Ishikawa (cell line): ENCODE results near the gene TNNI3K.

Source experiments
- CEBPB ChIP-seq: IDR thresholded peaks from 2 replicates; pipeline ENCODE4 v1.6.1; 2012
- CREB1 ChIP-seq: IDR thresholded peaks from 2 replicates; pipeline ENCODE4 v1.6.1; 2012; ENCODE audit warnings: low read depth
- EGR1 ChIP-seq: IDR thresholded peaks from 2 replicates; pipeline ENCODE4 v1.6.1; 2012
- EP300 ChIP-seq: IDR thresholded peaks from 2 replicates; pipeline ENCODE4 v1.6.1; 2012; ENCODE audit warnings: borderline replicate concordance
- FOXM1 ChIP-seq: IDR thresholded peaks from 2 replicates; pipeline ENCODE4 v1.6.1; 2012; ENCODE audit warnings: low read depth, borderline replicate concordance
- NFIC ChIP-seq: IDR thresholded peaks from 2 replicates; pipeline ENCODE4 v1.6.1; 2012
- RAD21 ChIP-seq: IDR thresholded peaks from 2 replicates; pipeline ENCODE4 v1.6.1; 2012; ENCODE audit warnings: low read depth
- REST ChIP-seq: IDR thresholded peaks from 2 replicates; pipeline ENCODE4 v1.6.1; 2012; ENCODE audit warnings: low read depth, mild to moderate bottlenecking
- TAF1 ChIP-seq: IDR thresholded peaks from 2 replicates; pipeline ENCODE4 v1.6.1; 2012; ENCODE audit warnings: low read depth, mild to moderate bottlenecking
- TCF12 ChIP-seq: IDR thresholded peaks from 2 replicates; pipeline ENCODE4 v1.6.1; 2012; ENCODE audit warnings: low read depth
- TEAD4 ChIP-seq: IDR thresholded peaks from 2 replicates; pipeline ENCODE4 v1.6.1; 2012
- YY1 ChIP-seq: IDR thresholded peaks from 2 replicates; pipeline ENCODE4 v1.6.1; 2012; ENCODE audit warnings: low read depth
- ZBTB7A ChIP-seq: IDR thresholded peaks from 2 replicates; pipeline ENCODE4 v1.6.1; 2012; ENCODE audit warnings: low read depth
- TF ChIP-seq, protein P1 (sequence below): IDR thresholded peaks from 2 replicates; pipeline ENCODE4 v1.6.1; 2012
- TF ChIP-seq, protein P2 (sequence below): IDR thresholded peaks from 2 replicates; pipeline ENCODE4 v1.6.1; 2012

TNNI3K gene

GRCh38 chr1:74586253-74586897 is 351.2 kb downstream of the TNNI3K start:
- TF ChIP-seq TCF12 (no peak), TEAD4 (no peak), TAF1 (no peak)
- TF ChIP-seq, protein P1, sequence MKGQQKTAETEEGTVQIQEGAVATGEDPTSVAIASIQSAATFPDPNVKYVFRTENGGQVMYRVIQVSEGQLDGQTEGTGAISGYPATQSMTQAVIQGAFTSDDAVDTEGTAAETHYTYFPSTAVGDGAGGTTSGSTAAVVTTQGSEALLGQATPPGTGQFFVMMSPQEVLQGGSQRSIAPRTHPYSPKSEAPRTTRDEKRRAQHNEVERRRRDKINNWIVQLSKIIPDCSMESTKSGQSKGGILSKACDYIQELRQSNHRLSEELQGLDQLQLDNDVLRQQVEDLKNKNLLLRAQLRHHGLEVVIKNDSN, result no peak
- TF ChIP-seq, protein P2, sequence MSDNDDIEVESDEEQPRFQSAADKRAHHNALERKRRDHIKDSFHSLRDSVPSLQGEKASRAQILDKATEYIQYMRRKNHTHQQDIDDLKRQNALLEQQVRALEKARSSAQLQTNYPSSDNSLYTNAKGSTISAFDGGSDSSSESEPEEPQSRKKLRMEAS, result no peak

DNA sequence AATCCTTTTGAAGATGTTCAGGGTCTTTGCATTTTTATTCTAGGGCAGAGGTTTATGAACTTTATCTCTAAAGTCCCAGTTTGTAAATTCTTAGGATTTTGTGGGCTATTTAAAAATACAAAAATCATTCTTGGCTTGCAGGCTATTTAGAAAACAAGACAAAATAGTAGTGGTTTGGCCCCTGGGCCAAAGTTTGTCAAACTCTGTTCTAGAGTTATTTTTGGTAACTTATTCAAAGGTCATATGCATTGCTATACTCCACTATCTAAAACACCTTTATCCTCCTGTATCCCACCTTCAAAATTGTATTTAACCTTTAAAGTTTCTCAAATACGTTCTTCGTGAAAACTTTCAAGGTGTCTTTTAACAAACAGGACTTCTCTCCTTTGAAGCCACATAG is 352.7 kb downstream of the TNNI3K start:
- TF ChIP-seq CREB1 (no peak), REST (no peak), RAD21 (no peak), TCF12 (no peak), FOXM1 (no peak), EP300 (no peak), TEAD4 (no peak)
- TF ChIP-seq, protein P2, result no peak
- TF ChIP-seq, protein P1, result no peak

- TF ChIP-seq TEAD4 (no peak), YY1 (no peak), NFIC (no peak), REST (no peak), EP300 (no peak)
Measured at GRCh38 chr1:74590288-74590687, 355.1 kb downstream of the TNNI3K start.

- no peak for TF ChIP-seq TCF12
- TF ChIP-seq NFIC, result no peak
- no peak for TF ChIP-seq RAD21
- TF ChIP-seq CREB1, result no peak
- TF ChIP-seq CEBPB, result no peak
- TF ChIP-seq, protein P1, result no peak
- no peak for TF ChIP-seq REST
- no peak for TF ChIP-seq TAF1
- TF ChIP-seq YY1, result no peak
- TF ChIP-seq EGR1, result no peak
- no peak for TF ChIP-seq ZBTB7A
Measured at GRCh38 chr1:74591949-74592348, 356.8 kb downstream of the TNNI3K start.
